ENCODE measurements around the gene MT1H.
"Not testable (repeated sequence)": the region's sequence is repeated elsewhere in the genome, so short reads cannot be mapped to it uniquely, and the experiment has no call there.

DNA sequence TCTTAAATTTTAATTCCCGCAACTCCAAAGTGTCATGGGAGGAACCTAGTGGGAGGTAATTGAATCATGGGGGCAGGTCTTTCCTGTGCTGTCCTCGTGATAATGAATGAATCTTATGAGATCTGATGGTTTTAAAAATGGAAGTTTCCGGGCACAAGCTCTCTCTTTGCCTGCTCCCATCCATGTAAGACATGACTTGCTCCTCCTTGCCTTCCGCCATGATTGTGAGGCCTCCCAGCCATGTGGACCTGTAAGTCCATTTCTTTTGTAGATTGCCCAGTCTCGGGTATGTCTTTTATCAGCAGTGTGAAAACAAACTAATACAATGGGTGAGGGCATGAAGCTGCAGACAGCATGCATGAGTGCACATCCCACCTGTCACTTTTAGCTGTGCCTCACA lies 46.4 kb upstream of the MT1H start:
- TF ChIP-seq, protein P1, sequence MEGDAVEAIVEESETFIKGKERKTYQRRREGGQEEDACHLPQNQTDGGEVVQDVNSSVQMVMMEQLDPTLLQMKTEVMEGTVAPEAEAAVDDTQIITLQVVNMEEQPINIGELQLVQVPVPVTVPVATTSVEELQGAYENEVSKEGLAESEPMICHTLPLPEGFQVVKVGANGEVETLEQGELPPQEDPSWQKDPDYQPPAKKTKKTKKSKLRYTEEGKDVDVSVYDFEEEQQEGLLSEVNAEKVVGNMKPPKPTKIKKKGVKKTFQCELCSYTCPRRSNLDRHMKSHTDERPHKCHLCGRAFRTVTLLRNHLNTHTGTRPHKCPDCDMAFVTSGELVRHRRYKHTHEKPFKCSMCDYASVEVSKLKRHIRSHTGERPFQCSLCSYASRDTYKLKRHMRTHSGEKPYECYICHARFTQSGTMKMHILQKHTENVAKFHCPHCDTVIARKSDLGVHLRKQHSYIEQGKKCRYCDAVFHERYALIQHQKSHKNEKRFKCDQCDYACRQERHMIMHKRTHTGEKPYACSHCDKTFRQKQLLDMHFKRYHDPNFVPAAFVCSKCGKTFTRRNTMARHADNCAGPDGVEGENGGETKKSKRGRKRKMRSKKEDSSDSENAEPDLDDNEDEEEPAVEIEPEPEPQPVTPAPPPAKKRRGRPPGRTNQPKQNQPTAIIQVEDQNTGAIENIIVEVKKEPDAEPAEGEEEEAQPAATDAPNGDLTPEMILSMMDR (IDR thresholded peaks at IDR 0.05): not testable (repeated sequence)
- TF ChIP-seq POLR2A (IDR thresholded peaks at IDR 0.05): not testable (repeated sequence)
